Karpas-422 (cell line): Measurements from ENCODE around the gene CLCN6. TPM values are rescaled to one million over a fixed set of nuclear protein-coding genes. Genes with fewer than 3 reads are reported as not detected.

Experiments
- DNase-seq: peaks from one replicate; pipeline ENCODE4 v3.0.0-alpha.2; 2015
- H2AFZ ChIP-seq: fragments of 200-600 bp; sonication (generic); 2 replicates; pipeline ENCODE4 v1.6.1; 2014; ENCODE audit warnings: antibody characterized with exemption, low read length, mixed read lengths
- H3K27ac ChIP-seq: fragments of 200-600 bp; sonication (generic); 2 replicates; pipeline ENCODE4 v1.5.1; 2014; ENCODE audit warnings: mild to moderate bottlenecking, low read length, moderate library complexity
- H3K27me3 ChIP-seq: fragments of 200-600 bp; sonication (generic); 2 replicates; pipeline ENCODE4 v1.6.1; 2014; ENCODE audit warnings: low read length, mixed read lengths
- H3K36me3 ChIP-seq: fragments of 200-600 bp; sonication (generic); 2 replicates; pipeline ENCODE4 v1.6.1; 2014; ENCODE audit warnings: low read length, mixed read lengths; ENCODE audit not compliant: insufficient read depth
- H3K4me1 ChIP-seq: fragments of 200-600 bp; sonication (generic); 2 replicates; pipeline ENCODE4 v1.6.1; 2014; ENCODE audit warnings: mild to moderate bottlenecking, low read length, mixed read lengths
- H3K4me2 ChIP-seq: fragments of 200-600 bp; sonication (generic); 2 replicates; pipeline ENCODE4 v1.6.1; 2014; ENCODE audit warnings: low read length, low read depth, mild to moderate bottlenecking; ENCODE audit not compliant: poor library complexity, severe bottlenecking
- H3K4me3 ChIP-seq: fragments of 200-600 bp; sonication (generic); 2 replicates; pipeline ENCODE4 v1.5.1; 2014; ENCODE audit warnings: mild to moderate bottlenecking, antibody characterized with exemption, low read length, mixed read lengths
- H3K79me2 ChIP-seq: fragments of 200-600 bp; sonication (generic); 2 replicates; pipeline ENCODE4 v1.6.1; 2014; ENCODE audit warnings: mild to moderate bottlenecking, low read length, mixed read lengths
- H3K9ac ChIP-seq: fragments of 200-600 bp; sonication (generic); 2 replicates; pipeline ENCODE4 v1.6.0; 2014; ENCODE audit warnings: low read length
- H3K9me2 ChIP-seq: fragments of 200-600 bp; sonication (generic), shearing (Covaris generic); replicated peaks from 2 replicates; pipeline ENCODE4 v1.6.0; 2014; ENCODE audit warnings: mild to moderate bottlenecking, low read length, moderate library complexity; ENCODE audit not compliant: insufficient read depth
- H3K9me3 ChIP-seq: fragments of 300-700, 200-600 bp; sonication (generic); 2 replicates; pipeline ENCODE4 v1.6.1; 2014; ENCODE audit warnings: low read length, mixed read lengths
- H4K20me1 ChIP-seq: fragments of 200-600 bp; sonication (generic); 2 replicates; pipeline ENCODE4 v1.6.1; 2014; ENCODE audit warnings: mild to moderate bottlenecking, antibody characterized with exemption, low read length, low read depth; ENCODE audit not compliant: insufficient read depth
- total RNA-seq: library from RNA; depleted of rRNA; stranded (reverse); fragments of >200 nt; shearing (Covaris generic); gene quantifications from 2 replicates; pipeline ENCODE4 v1.2.3, GENCODE V29; 2014; ENCODE audit warnings: low replicate concordance

CLCN6 gene
- total RNA-seq, 1 experiment from 2014 or later: 22.0 TPM

- no peak overlapping the region for H3K4me3 ChIP-seq
- no peaks in the 10 kb centered on the region for H4K20me1 ChIP-seq
- no peak overlapping the region for H3K4me2 ChIP-seq
- H3K9ac ChIP-seq: no peak overlapping the region
- H2AFZ ChIP-seq: no peak overlapping the region
- no peaks in the 10 kb centered on the region for H3K27me3 ChIP-seq
- no peaks in the 10 kb centered on the region for H3K9me2 ChIP-seq
- no peak overlapping the region for H3K27ac ChIP-seq
- DNase-seq: no peak
- no peaks in the 10 kb centered on the region for H3K4me1 ChIP-seq
- no peaks in the 10 kb centered on the region for H3K9me3 ChIP-seq
- H3K36me3 ChIP-seq: no peaks in the 10 kb centered on the region
- no peaks in the 10 kb centered on the region for H3K79me2 ChIP-seq
Observed at GRCh38 chr1:11783556-11783955, 22.4 kb upstream of the CLCN6 start.

- H3K27ac ChIP-seq: no peak overlapping the region
- H2AFZ ChIP-seq: no peak overlapping the region
- H3K79me2 ChIP-seq: no peaks in the 10 kb centered on the region
- no peaks in the 10 kb centered on the region for H3K4me1 ChIP-seq
- H3K27me3 ChIP-seq: no peaks in the 10 kb centered on the region
- H3K4me2 ChIP-seq: no peak overlapping the region
- H3K9ac ChIP-seq: no peak overlapping the region
- H3K4me3 ChIP-seq: no peak overlapping the region
- H3K36me3 ChIP-seq: no peaks in the 10 kb centered on the region
- no peak for DNase-seq
- no peaks in the 10 kb centered on the region for H3K9me3 ChIP-seq
- no peaks in the 10 kb centered on the region for H4K20me1 ChIP-seq
- H3K9me2 ChIP-seq: no peaks in the 10 kb centered on the region
Observed at GRCh38 chr1:11784256-11784992, 21.6 kb upstream of the CLCN6 start.

- Histone ChIP-seq H3K36me3 (no peaks in the 10 kb centered on the region), H4K20me1 (no peaks in the 10 kb centered on the region), H3K27ac (no peak overlapping the region), H3K9me2 (no peaks in the 10 kb centered on the region), H3K4me1 (no peaks in the 10 kb centered on the region), H3K27me3 (no peaks in the 10 kb centered on the region), H3K9ac (no peak overlapping the region), H2AFZ (no peak overlapping the region), H3K4me3 (no peak overlapping the region), H3K79me2 (no peaks in the 10 kb centered on the region), H3K9me3 (no peaks in the 10 kb centered on the region), H3K4me2 (no peak overlapping the region)
- peak; percentile 72 for DNase-seq
Observed at GRCh38 chr1:11784993-11785769, 20.8 kb upstream of the CLCN6 start.

GRCh38 chr1:11786168-11786567 is 19.8 kb upstream of the CLCN6 start:
- no peak overlapping the region for H3K4me2 ChIP-seq
- no peak overlapping the region for H3K9ac ChIP-seq
- no peak overlapping the region for H3K27ac ChIP-seq
- no peaks in the 10 kb centered on the region for H3K27me3 ChIP-seq
- DNase-seq: no peak
- no peaks in the 10 kb centered on the region for H3K9me3 ChIP-seq
- no peaks in the 10 kb centered on the region for H3K79me2 ChIP-seq
- no peak overlapping the region for H3K4me3 ChIP-seq
- H3K4me1 ChIP-seq: no peaks in the 10 kb centered on the region
- H3K36me3 ChIP-seq: no peaks in the 10 kb centered on the region
- H3K9me2 ChIP-seq: no peaks in the 10 kb centered on the region
- no peaks in the 10 kb centered on the region for H4K20me1 ChIP-seq
- no peak overlapping the region for H2AFZ ChIP-seq

- Histone ChIP-seq H3K9ac (no peak overlapping the region), H4K20me1 (no peaks in the 10 kb centered on the region), H2AFZ (no peak overlapping the region), H3K79me2 (no peaks in the 10 kb centered on the region), H3K4me2 (no peak overlapping the region), H3K27me3 (no peaks in the 10 kb centered on the region), H3K36me3 (no peaks in the 10 kb centered on the region), H3K27ac (no peak overlapping the region), H3K9me2 (no peaks in the 10 kb centered on the region), H3K9me3 (no peaks in the 10 kb centered on the region), H3K4me3 (no peak overlapping the region), H3K4me1 (no peaks in the 10 kb centered on the region)
- DNase-seq: no peak
Observed at GRCh38 chr1:11787251-11787803, 18.7 kb upstream of the CLCN6 start.

GRCh38 chr1:11787804-11788436 is 18.1 kb upstream of the CLCN6 start:
- Histone ChIP-seq H3K4me1 (no peaks in the 10 kb centered on the region), H3K27ac (no peak overlapping the region), H3K79me2 (no peaks in the 10 kb centered on the region), H3K27me3 (no peaks in the 10 kb centered on the region), H4K20me1 (no peaks in the 10 kb centered on the region), H3K36me3 (no peaks in the 10 kb centered on the region), H2AFZ (no peak overlapping the region), H3K4me2 (no peak overlapping the region), H3K4me3 (no peak overlapping the region), H3K9ac (no peak overlapping the region), H3K9me2 (no peaks in the 10 kb centered on the region), H3K9me3 (no peaks in the 10 kb centered on the region)
- DNase-seq: no peak

GRCh38 chr1:11788549-11789053 is 17.4 kb upstream of the CLCN6 start:
- Histone ChIP-seq H3K4me1 (no peaks in the 10 kb centered on the region), H3K79me2 (no peaks in the 10 kb centered on the region), H3K9ac (no peak overlapping the region), H3K27ac (no peak overlapping the region), H3K36me3 (no peaks in the 10 kb centered on the region), H3K27me3 (no peaks in the 10 kb centered on the region), H3K9me2 (no peaks in the 10 kb centered on the region), H3K9me3 (no peaks in the 10 kb centered on the region), H4K20me1 (no peaks in the 10 kb centered on the region), H2AFZ (no peak overlapping the region), H3K4me3 (no peak overlapping the region), H3K4me2 (no peak overlapping the region)
- no peak for DNase-seq
